Ammon's horn (tissue), 1 donor: ENCODE measurements around the gene XXYLT1.
A peak's percentile ranks its signal among the peaks of the same experiment; 100 is the strongest.

Source experiments
- DNase-seq: peaks from one replicate; pipeline ENCODE4 v3.0.0-alpha.2; 2016; ENCODE audit warnings: low spot score

Gene XXYLT1

DNA sequence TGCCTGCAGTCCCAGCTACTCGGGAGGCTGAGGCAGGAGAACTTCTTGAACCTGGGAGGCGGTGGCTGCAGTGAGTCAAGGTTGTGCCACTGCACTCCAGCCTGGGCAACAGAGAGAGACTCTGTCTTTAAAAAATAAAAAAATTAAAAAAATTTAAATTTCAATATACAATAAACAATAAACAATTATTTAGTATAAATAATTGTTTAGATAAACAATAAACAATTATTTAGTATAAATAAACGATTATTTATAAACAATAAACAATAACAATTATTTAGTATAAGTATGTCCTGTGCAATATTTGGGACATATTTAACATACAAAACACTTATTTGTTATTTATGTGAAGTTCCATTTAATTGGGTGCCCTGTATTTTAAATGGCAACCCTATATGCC is 119.6 kb downstream of the XXYLT1 start:
- DNase-seq: no peak

DNA sequence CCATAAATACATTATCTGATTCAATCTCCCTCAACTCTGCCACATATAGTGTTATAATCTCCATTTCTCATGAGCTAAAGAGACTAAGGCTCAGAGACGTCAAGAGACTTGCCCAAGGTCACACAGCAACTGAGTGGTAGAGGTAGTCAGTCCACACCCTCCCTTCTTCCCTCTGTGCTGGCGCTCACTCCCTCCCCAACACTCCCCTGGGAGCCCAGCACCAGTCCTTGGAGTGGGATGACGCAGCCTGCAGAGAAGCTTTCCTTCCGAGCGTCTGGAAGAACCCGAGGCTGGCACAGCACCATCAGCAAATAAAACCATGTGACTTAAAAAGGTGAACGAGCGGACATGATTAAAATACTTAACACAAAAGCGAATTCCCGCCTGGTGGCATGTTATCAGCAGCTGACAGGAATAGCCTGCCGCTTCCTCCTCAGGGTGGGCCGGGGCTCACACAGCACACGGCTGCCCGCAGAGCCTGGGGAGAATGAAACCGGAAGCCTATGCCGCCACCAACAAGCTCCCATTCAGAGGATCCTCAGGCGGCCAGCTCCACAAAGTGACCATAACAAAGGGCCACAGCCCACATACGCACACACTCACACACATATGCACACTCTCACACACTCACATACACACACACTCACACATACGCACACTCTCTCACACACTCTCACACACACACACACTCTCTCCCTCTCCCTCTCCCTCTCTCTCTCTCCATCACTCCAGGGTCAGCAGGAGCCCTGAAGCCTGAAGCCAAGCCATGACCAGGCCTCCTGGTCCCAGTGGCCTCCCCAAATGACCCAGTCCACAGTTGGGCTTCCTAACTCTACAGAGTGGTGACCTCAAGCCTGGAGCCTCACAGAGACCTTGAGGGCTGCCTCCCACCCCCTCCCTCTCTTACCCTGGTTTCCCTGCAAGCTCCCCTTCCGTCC is 120.5 kb downstream of the XXYLT1 start:
- peak; percentile 76 for DNase-seq

DNA sequence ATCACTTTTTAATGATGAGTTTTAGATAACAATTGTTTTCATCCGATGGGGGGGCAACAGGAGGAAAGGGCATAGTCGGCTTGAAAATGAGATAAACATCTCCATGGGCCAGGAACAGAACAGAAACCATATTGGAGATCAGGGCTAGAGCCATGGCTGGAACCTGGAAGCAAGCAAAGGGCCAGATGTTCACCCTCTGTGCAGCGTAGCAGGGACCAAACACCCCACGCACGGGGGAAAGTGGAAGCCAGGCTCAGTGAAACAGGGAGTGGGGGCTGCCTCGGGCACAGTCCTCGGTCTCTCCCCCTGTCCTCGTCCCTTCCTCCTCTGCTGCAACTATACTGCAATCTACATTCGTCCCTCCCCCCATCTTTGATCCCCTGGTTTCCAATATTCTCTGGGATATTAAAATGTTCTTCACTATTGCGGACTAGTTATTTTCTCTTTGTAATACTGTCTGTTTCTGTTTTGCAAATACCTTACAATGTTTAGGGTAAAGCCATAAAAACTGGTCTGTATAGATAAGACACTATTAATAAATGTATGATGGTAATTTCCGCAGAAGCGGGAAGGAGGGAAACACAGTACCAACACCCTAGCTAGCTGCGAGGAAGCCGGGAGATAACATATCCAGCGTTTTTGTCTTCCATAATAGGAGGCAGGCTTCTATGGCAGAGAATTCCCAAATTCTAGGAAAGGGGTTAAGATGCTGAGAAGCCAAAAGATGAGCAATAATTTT is 121.5 kb downstream of the XXYLT1 start:
- no peak for DNase-seq

DNA sequence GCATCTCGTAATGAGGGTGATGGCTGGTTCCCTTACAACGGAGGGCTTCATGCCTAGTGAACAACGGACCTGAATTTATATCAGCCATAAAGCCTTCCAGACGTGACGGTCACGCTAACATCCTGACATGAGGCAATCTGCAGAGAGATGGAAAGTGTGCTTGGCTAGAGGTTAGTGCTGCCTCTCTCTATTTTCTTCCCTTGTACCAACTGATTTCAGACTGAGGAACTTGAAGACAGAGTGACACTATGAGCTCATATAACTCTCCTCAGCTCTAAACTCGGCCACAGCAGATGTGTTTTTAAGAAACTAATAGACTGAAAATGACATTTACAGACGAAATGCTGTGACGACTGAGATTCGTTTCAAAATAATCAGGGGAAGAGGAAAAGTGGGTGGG is 122.4 kb downstream of the XXYLT1 start:
- no peak for DNase-seq

DNA sequence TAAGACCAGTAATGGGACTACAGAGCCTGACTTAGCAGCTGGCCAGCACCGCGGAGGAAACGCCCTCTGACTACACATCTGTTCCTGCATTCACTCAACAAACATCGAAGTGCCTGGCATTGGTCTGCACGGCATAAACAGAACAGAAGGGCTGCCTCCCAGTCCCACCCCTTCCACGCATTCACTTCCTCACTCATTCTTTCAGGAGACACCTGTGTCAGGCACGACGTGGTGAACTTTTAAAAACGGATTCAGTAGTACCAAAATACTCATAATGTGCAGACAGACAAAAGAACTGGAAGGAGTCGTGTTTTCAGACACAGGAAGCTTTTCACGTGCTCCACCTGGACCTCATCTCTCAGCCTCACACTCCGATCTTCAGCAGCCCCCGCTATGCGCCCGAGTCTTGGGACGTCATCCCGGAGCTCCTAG is 123.3 kb downstream of the XXYLT1 start:
- no peak for DNase-seq

DNA sequence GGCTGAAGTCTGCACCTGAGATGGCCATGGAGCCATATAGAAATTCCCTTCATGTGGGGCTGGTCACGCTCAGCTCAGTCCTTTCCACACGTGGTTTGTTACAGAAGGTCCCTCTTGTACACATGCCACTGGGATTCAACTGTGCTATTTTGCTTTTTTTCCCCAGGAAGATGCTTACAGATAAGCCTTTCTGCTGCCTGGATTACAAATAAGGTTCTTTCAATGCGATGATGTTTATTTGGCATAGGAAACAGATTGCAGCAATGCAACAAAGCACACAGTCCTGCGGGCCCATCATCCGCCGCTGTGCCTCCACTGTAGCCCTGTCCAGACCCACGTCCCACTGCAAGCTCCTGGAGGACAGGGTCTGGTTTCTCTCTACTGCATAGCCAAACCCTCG is 124.8 kb downstream of the XXYLT1 start:
- no peak for DNase-seq

DNA sequence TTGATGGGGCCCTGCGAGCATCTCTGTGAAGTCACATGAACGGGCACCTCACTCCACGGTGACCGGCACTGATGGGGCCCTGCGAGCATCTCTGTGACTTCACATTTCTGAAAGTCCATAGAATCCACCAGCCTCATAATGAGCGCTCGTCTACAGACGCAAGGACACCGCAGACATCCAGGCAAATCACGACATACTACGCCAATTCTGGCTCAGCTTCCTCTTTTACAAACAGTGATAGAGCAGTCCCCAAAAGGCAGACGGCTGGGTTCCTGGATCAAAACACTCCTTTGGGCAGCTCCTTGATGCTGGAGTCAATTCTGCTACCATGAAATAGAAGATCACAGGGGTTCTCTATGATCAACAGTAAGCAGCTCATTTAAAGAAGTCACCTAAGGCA is 125.4 kb downstream of the XXYLT1 start:
- DNase-seq: no peak

DNA sequence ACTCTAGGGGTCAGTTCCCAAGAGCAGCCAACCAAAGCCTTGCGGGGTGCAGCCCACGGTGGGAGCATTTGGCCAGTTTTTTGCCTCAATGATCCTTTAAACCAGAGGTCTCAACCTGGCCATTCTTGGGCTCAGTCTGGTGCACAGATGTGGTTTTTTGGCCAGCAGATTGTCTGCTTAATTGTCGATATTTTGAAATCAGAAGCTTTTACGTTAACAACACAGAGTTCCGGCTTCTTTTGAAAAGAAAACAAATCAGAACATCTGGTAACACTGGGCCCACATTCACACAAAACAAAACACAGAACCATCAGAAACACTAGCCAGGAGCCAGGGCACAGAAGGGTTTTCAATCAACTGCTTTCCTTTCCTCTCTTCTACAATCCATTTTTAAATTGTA is 127.7 kb downstream of the XXYLT1 start:
- no peak for DNase-seq

DNA sequence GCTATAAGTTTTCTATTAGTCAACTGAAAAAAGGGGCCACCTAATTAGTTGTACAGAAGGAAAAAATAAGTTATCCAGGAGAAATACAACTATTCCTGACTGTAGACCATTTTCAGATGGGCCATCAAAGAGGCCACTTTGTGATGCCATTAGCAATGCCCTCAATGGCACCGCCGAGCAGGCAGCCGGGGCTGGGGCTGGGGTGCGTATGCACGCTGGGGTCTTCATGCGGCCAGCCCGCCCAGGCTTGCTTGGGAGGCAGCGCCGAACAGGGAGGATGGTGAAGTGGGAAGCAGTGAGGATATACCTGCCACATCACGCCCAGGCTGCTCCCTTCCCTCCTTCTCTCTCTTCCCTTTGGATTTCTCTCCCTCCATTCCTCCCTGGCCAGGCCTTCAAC is 128.4 kb downstream of the XXYLT1 start:
- DNase-seq: no peak

DNA sequence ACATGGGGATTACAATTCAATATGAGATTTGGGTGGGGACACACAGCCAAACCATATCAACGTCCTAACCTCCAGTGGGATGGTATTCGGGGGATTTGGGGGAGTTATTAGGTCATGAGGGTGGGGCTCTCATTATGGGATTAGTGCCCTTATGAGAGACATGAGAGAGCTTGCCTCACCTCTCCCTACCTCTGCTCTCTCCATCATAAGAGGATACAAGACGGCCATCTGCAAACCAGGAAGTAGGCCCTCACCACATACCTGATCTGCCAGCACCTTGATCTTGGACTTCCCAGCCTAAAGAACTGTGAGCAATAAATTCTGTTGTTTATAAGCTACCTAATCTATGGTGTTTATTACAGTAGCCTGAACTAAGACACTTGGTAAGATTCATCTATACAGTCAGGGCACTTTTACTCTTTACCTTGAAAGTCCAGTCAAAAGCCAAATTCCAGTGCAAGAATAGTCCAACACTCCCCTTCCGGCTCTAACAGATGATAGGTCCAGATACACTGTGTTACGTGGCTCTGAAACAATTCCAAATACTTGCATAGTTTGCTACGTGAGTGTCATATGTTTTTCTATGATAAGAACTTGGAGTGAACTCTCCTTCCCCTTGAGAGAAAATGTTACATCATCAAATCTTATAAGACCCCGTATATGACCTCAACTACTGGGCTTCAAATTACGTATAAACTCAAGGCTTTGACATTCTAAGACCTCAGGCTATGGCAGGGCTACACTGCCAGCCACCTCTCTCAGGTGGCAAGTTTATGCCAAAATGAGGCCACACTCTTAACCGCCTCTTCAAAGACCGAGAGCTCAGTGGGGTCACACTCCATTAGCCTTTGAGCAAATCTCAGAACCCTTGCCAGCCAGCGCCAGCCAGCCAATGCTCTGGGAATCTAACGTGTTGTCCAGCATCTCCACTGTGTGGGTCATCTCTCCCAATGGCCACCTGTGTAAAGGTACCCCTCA is 129.9 kb downstream of the XXYLT1 start:
- DNase-seq: no peak

DNA sequence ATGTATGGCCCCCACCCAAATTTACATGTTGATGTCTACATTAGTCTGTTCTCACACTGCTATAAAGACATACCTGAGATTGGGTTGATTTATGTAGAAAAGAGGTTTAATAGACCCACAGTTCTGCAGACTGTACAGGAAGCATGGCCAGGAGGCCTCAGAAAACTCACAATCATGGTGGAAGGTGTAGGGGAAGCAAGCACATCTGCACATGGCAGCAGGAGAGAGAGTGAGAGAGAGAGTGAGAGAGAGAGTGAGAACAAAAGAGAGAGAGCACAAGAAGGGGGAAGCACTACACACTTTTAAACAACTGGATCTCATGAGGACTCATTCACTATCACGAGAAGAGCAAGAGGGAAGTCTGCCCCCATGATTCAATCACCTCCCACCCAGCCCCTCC is 130.5 kb downstream of the XXYLT1 start:
- no peak for DNase-seq

DNA sequence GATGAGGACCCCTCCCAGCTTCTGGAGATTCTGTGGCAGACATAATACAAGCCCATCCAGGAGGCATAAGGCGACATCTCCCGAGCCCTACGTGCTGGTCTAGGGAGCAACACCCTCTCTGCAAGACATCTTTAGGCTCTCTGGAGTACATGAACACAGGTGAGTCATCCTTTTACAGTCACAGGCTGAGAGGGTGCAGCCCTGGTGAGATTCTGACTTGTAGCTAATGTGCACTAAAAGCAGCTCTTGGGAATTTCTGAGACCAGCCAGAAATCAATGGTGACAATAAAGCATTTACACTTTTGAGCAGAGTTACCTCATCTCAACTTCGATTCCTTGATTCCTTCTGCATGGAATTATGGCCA is 131.1 kb downstream of the XXYLT1 start:
- DNase-seq: no peak

DNA sequence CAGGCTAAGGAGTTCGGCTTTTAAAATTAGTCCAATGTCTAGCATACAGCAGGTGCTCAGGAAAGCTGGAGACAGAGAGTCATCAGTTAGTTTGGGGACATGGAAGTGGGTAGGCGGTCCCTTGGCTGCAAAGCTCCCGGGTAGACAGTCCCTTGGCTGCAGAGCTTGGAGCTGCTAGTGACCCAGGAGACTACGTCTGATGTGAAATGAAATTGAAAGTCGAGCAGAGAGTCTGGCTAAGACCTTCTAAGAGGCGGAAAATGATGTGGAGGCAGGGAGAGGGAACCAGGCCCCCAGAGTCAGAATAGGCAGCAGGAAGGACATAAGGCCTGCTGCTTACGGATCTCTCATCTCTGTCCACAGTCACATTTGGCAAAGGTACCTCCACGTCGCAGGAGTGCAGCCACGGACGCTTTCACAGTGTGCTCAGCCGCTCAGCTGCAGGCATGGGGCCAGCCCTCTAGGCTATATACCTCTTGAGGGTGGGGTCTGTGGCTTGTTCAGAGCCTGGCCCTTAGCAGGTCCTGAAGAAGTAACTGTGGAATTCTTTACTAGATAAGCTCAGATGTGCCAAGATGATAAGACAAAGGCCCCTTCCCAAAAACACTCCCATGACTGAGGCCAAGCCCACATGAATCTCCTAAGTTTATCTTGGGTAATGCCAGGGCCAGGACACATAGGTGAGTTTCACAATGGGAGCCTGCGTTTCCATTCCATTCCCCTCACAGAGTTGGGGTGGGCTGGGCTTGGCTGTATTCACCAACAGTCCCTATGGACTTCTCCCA is 131.7 kb downstream of the XXYLT1 start:
- DNase-seq: no peak

DNA sequence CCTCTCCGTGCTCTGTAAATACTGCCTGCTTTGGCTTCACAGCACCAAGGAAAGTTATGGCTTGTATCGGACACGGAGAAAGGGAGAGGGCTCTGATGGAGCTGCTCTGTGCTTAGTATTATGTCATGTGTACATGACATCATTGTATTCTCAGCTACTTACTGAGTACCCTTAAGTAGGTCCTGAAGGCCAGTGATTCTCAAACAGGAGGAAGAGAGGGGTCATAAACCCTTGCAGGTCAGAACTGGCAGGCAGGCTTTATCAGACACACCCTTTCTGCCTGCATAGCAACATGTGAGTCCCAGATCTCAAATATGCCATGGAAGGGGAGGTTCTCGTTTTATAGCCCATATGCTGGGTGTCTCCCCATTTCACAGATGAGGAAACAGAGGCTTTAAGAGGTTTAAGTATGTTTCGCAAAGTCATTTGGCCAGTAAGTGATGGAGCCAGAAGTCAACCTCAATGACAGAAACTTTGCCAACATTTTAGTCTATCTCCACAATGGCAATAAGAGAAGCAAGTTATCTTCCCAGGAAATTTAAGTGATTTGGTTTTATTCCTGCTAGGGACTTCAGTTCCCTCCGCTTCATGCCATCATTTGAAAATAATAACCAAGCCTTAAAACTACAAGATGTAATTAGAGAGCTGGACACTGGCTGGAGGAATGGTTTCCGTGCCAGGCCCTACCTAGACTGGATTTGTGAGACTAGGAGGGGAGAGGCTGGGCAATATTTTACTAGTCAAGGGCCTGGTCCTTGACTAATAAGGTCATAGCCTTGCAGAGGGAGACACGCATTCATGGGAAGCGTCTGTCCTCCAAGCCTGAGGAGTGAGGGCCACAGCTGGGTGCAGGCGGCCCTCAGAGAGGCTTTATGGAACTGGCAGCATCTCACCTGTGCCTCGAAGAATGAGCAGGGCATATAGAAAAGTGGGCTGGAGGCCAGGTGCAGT is 133.0 kb downstream of the XXYLT1 start:
- no peak for DNase-seq

DNA sequence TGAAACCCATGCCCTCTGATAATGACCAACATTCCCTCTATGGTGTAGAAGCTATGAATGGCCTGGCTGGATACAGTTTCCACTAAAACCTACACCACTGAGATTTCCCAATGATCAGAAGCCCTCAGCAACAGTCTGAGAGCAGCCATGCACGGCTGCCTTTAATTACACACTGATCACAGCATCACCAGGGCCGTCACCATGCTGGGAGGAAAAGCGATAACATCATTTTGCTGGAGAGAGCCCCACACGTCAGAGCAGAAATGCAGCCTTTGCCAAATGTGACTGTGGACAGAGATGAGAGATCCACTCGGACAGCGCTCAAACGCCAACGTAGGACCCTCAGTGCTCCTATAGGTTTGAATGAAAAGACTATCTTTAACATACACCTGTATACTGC is 135.0 kb downstream of the XXYLT1 start:
- no peak for DNase-seq

DNA sequence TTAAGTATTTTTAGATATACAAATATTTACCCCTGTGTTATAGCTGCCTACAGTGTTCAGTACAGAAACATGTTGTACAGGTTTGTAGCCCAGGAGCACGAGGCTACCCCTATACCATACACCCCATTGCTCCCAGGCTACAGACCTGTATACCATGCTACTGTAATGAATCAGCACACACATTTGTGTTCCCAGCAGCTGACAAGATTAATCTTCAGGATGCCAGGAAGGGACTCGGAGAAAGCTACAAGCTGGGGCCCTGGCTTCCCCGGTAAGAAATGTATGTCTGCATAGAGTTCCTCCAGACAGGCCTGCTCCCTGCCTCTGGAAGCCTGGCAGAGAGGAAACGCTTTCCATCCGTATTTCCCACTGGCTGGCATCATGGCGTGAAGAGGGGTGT is 136.5 kb downstream of the XXYLT1 start:
- no peak for DNase-seq

DNA sequence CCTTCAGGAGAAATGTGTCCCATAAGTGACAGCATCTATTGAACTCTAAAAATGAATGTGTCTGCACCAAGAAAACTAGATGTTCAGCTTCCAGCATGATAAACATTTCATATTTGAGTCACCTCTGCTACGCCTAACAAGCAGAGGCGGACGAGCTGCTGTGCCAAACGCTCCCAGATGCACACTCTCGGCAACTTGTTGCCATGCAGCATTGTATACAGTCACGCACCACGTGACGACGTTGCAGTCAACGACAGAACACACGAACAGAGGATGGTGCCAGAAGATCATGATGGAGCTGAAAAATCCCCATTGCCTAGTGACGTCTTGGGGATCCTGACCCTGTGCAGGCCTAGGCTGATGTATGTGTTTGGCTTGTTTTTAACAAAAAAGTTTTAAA is 137.5 kb downstream of the XXYLT1 start:
- peak; percentile 83 for DNase-seq

DNA sequence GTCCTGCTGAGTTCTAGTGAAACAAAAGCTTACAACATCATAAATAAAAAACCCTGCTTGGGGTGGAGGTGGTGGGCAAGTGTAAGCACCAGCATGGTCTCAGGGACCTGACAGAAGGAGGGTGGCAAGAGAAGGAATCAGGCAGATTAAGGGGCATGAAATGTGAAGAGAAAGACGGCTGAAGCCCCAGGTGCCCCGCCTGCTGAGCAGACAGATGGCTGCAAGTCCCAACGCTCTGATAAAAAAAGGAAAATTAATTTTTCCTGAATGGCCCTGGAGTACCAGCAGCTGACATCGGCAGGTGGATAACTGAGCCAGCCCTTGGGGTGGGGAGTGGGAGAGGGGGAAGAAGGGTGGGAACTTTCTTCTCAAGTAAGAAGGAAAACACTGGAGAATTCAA is 137.9 kb downstream of the XXYLT1 start:
- no peak for DNase-seq

DNA sequence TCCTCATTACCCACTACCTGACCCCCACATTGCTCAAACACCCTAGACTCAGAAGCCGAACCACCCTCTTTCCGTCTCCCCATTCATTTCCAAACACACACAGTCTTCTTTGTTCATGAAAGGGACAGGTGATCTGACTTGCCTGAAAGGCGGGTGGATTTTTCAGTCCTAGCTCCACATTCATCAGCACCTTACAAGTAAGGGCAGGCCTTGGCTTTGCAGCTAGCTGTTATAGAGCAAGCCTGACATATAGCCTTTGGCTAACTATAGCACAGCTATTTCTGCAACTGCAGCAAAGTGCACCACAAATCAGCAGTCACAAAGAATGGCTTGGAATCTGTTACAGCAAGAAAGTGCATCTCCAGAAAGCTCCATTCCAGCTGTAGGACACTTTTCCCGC is 139.8 kb downstream of the XXYLT1 start:
- DNase-seq: no peak
